AG04449 (cell line): ENCODE measurements around the gene SFTPA1.
"Not testable (repeated sequence)": the region's sequence is repeated elsewhere in the genome, so short reads cannot be mapped to it uniquely, and the experiment has no call there.

Experiments
- CTCF ChIA-PET: fragments of 350-600 bp; formaldehyde crosslinking; extraction: SDS; loops from one replicate; lab custom pipeline; 2021; ENCODE audit warnings: antibody characterized with exemption; lab: Yijun Ruan, JAX
- POLR2A ChIA-PET: fragments of 400-600, 350-600 bp; formaldehyde crosslinking; extraction: SDS; loops from one replicate; lab custom pipeline; 2020; ENCODE audit warnings: antibody characterized with exemption, inconsistent platforms; lab: Yijun Ruan, JAX
- DNase-seq: peaks from one replicate; pipeline ENCODE4 v3.0.0-alpha.2; 2010; ENCODE audit warnings: low read depth, low spot score
- H3K4me3 ChIP-seq: 2 replicates; pipeline ENCODE4 v1.5.1; 2011; ENCODE audit warnings: low read depth, mild to moderate bottlenecking, control low read depth, low read length
- TF ChIP-seq, protein P1 (sequence below): IDR thresholded peaks from one replicate; pipeline ENCODE4 v1.5.1; 2011; ENCODE audit warnings: mild to moderate bottlenecking, moderate library complexity, low read length, control low read depth, inconsistent platforms; ENCODE audit not compliant: insufficient read depth; ENCODE audit errors: missing control alignments

Gene SFTPA1

DNA sequence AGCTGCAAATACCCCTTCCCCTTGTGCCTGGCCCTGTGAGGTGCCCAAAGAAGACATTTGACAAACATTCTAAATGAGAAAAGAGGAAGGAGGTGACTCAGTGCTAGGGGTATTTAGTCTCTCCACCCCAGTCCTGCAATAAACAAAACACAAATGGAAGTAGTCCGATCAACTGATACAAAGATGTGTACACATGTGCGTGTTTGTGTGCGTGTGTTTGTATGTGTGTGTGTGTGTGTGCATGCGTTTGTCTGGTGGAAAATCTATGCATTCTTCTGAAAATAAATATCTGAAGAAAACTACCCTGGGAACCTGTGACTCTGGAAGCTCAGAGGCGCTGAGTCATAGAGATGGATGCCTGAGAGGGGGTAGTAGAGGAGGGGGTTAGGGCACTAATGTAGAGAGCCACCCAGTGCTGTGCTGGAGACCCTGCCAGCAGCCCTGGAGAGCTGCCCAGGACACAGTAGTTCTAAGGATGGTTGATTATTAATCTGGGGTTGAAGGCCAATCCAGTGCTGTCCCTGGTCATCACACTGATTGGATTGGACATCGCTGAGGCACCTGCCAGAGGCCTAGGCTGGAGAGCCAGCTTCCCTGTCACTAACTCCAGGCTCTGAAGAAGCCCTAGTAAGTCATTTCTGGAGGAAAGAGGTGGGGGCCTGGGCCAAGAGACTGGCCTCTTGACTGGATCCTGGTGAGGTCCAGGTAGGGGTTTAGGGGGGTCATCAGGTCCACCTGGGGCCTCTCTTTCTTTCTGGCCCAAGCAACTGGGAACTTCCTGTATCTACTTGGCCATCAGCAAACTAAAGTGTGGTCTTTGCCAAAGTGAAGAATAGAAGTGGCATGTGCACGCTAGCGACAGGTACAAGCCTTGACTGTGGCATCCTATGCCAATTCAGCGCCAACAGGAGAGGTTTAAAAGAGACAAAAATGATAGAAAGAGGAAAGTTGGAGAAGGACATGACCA lies 18.5 kb downstream of the SFTPA1 start:
- no peak for DNase-seq
- TF ChIP-seq, protein P1, sequence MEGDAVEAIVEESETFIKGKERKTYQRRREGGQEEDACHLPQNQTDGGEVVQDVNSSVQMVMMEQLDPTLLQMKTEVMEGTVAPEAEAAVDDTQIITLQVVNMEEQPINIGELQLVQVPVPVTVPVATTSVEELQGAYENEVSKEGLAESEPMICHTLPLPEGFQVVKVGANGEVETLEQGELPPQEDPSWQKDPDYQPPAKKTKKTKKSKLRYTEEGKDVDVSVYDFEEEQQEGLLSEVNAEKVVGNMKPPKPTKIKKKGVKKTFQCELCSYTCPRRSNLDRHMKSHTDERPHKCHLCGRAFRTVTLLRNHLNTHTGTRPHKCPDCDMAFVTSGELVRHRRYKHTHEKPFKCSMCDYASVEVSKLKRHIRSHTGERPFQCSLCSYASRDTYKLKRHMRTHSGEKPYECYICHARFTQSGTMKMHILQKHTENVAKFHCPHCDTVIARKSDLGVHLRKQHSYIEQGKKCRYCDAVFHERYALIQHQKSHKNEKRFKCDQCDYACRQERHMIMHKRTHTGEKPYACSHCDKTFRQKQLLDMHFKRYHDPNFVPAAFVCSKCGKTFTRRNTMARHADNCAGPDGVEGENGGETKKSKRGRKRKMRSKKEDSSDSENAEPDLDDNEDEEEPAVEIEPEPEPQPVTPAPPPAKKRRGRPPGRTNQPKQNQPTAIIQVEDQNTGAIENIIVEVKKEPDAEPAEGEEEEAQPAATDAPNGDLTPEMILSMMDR: no peak
- ChIA-PET POLR2A (no interaction called here), CTCF (interaction anchor here (1.0 kb wide), 1 partner anchor 14 kb away, joined by 3 read pairs; no protein-coding TSS in a partner anchor)
- no peak overlapping the region for H3K4me3 ChIP-seq

- DNase-seq: no peak
- ChIA-PET CTCF (no interaction called here), POLR2A (no interaction called here)
- no peak overlapping the region for H3K4me3 ChIP-seq
- TF ChIP-seq, protein P1: no peak
Measured at GRCh38 chr10:79629955-79630327, 19.2 kb downstream of the SFTPA1 start.

DNA sequence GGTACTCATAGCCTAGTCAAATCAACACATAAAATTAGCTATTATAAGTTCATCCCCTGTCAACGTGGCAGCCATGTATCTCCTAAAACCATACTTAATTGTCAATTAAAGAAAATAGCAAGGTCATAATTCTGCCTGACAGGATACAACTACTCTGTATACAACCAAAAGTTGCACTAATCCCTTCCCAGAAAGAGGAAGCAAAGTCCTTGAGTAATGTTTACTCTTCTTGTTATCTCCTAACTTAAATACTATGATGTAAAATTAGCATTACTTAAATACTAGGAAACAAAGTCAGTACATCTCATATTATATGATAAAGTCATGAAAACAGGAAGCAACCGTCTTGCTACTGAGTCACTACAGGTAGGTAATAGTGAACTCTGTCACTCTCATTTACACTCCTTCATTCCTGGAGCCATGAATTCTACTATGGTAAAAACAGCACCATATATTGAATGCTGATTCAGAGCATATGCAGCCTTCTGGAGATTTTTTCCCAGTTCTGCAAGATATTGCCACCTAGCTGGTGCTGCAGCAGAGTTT lies 26.0 kb downstream of the SFTPA1 start:
- CTCF ChIA-PET, DNase-seq, POLR2A ChIA-PET, H3K4me3 ChIP-seq: not testable (repeated sequence)

GRCh38 chr10:79638318-79638717 lies 27.6 kb downstream of the SFTPA1 start:
- TF ChIP-seq, protein P1: no peak
- POLR2A ChIA-PET: no interaction called here
- CTCF ChIA-PET: no interaction called here
- no peak for DNase-seq
- H3K4me3 ChIP-seq: no peak overlapping the region

- POLR2A ChIA-PET, DNase-seq, H3K4me3 ChIP-seq, CTCF ChIA-PET: not testable (repeated sequence)
Measured at GRCh38 chr10:79652695-79653094, 42.0 kb downstream of the SFTPA1 start.

GRCh38 chr10:79663287-79663686 lies 52.5 kb downstream of the SFTPA1 start:
- CTCF ChIA-PET, POLR2A ChIA-PET, DNase-seq, H3K4me3 ChIP-seq: not testable (repeated sequence)

DNA sequence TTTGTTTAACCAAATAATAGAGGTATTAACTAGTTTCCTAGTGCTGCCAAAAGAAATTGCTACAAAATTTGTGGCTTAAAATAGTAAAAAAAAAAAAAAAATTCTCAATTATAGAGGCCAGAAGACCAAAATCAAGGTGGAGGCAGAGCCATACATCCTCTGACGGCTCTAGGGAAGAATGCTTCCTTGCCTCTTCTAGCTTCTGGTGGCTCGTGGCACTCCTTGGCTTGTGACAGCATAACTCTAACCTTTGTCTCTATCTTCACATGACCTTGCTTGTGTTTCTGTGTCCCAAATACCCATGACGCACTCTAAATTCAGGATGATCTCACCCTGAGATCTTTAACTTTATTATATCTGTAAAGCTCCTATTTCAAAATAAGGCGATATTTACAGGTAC lies 53.9 kb downstream of the SFTPA1 start:
- CTCF ChIA-PET: not testable (repeated sequence)

More for the DNA sequence above, 53.9 kb downstream of the SFTPA1 start:
- H3K4me3 ChIP-seq, DNase-seq, POLR2A ChIA-PET: not testable (repeated sequence)
